Dedifferentiated amniotic fluid mesenchymal stem cell (primary cell): ENCODE results near the gene ATF4.
"Not testable (repeated sequence)": the region's sequence is repeated elsewhere in the genome, so short reads cannot be mapped to it uniquely, and the experiment has no call there.

Source experiments
- DNase-seq: peaks from one replicate; pipeline ENCODE4 v3.0.0-alpha.2; 2016; ENCODE audit errors: extremely low spot score

Gene ATF4

DNA sequence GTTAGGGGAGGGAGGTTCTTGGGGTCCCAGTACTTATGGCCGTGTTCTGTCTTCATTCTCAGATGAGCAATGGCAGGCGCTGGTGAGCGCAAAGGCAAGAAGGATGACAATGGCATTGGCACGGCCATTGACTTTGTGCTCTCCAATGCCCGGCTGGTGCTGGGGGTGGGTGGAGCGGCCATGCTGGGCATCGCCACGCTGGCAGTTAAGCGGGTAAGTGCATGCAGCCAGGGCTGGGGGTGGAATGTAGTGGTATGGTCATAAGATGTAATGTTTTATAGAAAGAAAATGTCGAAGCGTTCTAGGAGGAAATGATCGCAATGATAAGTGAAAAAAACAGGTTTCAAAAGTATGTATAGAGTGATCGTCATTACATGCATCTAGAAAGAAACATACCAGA lies 9.1 kb upstream of the ATF4 start:
- no peak for DNase-seq

GRCh38 chr22:39512026-39512425 lies 8.3 kb upstream of the ATF4 start:
- DNase-seq = no peak

GRCh38 chr22:39513791-39514190 lies 6.6 kb upstream of the ATF4 start:
- no peak for DNase-seq

DNA sequence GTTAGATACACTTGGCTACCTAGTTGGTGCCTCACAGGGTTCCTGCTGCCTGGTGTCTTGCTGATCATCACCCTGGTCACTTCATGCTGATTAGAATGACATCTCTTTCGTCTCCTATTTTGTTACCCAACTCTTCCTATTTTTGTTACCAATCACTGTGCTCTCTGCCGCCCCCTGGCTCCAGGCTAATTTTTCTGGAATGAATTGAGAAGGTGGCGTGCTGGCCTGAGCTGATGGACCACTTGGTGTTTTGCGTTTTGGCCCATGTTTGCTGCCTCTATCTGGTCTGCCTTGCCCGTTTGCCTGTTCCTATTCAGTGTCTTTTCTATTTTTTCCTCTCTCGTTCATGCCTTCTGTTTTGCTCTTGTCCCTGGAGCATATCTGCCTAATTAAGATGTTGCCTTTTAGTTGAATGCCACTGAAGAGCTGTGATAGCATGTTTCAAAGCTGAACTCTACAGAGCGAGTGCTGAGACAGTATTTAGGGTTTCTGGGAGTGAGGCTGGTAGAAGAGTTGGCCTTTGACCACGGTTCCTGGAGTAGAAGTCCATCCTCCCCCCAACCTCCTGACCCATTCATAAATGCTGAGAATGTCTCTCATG lies 5.9 kb upstream of the ATF4 start:
- no peak for DNase-seq

GRCh38 chr22:39515266-39516050 lies 4.9 kb upstream of the ATF4 start:
- DNase-seq = no peak

DNA sequence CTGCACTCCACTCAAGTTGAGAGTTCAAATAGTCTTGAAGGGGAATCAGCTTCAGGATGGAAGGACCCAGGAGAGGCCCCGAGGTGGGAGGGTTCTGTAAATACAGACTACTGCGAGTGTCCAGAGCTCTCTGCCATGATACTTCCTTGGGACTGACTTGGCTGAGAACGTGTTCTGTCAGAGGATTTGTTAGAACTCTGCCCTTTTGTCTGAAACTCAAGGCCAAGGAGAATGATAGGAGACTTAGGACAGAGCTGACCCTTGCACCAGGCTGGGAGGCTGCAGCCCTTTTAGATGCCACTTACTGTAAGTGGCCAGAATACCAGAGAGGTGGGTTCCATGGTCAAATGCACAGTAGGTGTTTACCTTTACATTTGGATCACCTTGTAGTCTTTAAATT lies 2.9 kb upstream of the ATF4 start:
- DNase-seq = no peak

DNA sequence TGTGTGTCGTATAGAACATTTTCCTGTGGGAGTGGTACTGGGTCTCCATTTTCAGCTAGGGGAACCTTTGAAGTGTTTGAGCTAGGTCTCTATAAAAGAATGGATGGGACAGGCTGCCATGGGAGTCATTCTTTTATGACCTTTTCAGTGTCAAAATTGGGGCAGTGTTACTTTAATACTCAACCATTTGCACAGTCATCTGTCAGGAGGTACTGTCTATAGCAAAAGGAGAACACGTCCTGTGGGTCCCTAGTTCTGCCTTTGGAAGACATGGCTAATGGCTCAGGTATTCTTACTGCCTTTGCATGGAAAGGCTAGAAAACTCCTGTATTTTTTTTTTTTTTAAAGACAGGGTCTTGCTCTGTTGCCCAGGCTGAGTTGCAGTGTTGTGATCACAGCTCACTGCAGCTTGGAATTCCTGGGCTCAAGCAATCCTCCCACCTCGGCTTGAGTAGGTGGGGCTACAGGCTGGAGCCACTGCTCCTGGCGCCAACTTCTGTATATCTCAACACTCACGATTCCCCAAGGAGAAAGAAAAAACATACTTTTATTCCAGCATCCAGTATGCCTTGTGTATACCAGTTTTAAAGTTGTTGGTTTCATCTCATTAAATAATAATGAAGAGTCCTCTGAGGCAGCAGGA lies 2.1 kb upstream of the ATF4 start:
- DNase-seq = no peak

GRCh38 chr22:39518996-39519680 lies 1.2 kb upstream of the ATF4 start:
- DNase-seq = peak; percentile 31

- peak; percentile 99 for DNase-seq
Observed at GRCh38 chr22:39519681-39520225, 609 bp upstream of the ATF4 start.

DNA sequence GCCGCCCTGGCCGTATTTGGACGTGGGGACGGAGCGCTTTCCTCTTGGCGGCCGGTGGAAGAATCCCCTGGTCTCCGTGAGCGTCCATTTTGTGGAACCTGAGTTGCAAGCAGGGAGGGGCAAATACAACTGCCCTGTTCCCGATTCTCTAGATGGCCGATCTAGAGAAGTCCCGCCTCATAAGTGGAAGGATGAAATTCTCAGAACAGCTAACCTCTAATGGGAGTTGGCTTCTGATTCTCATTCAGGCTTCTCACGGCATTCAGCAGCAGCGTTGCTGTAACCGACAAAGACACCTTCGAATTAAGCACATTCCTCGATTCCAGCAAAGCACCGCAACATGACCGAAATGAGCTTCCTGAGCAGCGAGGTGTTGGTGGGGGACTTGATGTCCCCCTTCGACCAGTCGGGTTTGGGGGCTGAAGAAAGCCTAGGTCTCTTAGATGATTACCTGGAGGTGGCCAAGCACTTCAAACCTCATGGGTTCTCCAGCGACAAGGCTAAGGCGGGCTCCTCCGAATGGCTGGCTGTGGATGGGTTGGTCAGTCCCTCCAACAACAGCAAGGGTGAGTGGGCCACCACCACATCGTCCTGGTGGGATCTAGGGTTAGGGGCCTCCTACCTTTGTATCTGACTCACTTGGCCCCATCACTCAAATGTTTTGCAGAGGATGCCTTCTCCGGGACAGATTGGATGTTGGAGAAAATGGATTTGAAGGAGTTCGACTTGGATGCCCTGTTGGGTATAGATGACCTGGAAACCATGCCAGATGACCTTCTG lies 934 bp downstream of the ATF4 start:
- peak; percentile 64 for DNase-seq

GRCh38 chr22:39522091-39522490 lies 1.7 kb downstream of the ATF4 start:
- DNase-seq = not testable (repeated sequence)

DNA sequence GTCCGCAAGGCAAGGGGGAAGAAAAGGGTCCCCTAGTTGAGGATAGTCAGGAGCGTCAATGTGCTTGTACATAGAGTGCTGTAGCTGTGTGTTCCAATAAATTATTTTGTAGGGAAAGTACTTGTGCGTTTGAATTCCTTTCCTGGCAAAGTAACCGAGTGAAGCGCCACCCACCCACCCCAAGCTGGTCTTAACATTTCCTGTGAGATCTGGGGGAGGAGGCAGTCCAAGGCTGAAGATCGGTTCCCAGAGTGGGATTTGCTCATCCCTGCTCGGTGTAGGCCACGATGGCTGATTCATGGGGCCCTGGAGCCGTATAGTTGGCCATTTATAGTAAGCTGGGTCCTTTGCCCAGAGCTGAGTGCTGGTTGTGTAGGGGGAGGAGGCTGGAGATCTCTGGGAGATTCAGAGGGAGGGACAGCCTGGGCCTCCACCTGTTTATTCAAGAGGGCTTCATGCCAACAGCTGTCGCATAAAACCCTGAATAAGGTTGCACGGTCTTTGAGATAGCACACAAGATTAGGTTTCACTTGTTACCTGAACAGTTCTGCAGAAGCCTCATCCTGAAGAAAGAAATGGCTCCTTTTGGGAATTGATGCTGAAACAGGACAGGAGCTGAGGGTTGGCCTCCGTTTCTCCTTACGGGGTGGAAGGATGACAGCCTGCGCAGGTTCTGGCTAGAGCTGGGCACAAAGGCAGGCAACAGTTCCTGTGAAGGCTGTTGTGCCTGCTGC lies 2.4 kb downstream of the ATF4 start:
- no peak for DNase-seq

GRCh38 chr22:39524089-39524752 lies 3.9 kb downstream of the ATF4 start:
- no peak for DNase-seq

GRCh38 chr22:39524753-39525657 lies 4.6 kb downstream of the ATF4 start:
- no peak for DNase-seq

- no peak for DNase-seq
Observed at GRCh38 chr22:39525658-39525975, 5.3 kb downstream of the ATF4 start.

DNA sequence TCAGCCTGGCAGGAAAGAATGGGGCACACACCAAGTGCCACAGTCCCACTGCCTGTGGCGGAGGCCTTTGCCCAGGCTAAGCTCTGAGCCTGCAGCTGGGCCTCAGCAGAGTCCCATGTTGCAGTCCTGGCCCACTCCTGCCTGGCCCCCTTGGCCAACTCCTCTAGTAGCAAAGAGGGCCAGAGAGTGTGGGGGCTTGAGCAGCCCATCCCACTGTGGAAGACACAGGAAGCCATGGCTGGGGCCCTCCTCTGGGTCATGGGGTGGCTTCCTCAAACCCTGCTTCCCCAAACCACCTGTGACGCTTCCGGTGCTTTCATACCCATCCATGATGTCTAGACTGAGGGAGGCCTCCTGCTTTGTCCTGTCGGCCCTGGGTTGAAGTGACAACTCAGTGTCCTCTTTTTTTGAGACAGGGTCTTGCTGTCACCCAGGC lies 6.4 kb downstream of the ATF4 start:
- no peak for DNase-seq

DNA sequence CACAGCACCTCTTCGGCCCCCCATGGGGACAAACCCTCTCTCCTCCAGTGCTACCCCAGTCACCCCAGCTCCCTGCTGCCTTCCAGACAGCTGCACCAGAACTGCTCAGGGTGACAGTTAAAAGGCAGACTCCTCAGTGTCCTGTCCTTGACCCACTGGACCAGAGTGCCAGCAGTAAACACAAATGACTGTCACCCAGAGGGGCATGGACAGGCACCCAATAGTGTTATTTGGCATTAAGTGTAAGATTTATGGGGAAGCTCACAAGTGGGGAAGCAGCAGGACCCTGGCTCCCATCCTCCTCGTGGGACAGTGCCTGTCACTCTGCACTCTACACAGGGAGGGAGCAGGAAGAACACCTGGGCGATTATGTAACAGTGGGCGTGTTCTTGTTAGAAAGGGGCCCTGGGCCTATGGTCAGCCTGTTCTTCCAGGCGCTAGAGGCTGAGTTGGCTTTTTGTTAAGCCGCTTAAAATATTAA lies 7.2 kb downstream of the ATF4 start:
- DNase-seq = no peak

- no peak for DNase-seq
Observed at GRCh38 chr22:39528080-39528661, 7.8 kb downstream of the ATF4 start.
